Endothelial cell of umbilical vein (primary cell): Measurements from ENCODE around the gene NTSR1. TPM values are rescaled to one million over a fixed set of nuclear protein-coding genes. Genes with fewer than 3 reads are reported as not detected.

ENCODE experiments used
- BruUV-seq: library from RNA; stranded (reverse); fragments of 400-500 nt; replicated peaks from 2 replicates; lab custom pipeline; 2021; lab: Mats Ljungman, UMichigan
- CTCF ChIA-PET: fragments of 300-600, 350-600 bp; sonication (Branson Sonifier 250); formaldehyde crosslinking; loops from one replicate; lab custom pipeline; 2021; ENCODE audit warnings: antibody characterized with exemption, inconsistent platforms; lab: Charles Lee
- POLR2A ChIA-PET: fragments of 300-600, 350-600 bp; sonication (Branson Sonifier 250); formaldehyde crosslinking; loops from one replicate; lab custom pipeline; 2021; ENCODE audit warnings: antibody characterized with exemption, inconsistent platforms; lab: Charles Lee
- DNase-seq: peaks from one replicate; pipeline ENCODE4 v3.0.0-alpha.2; 2011; ENCODE audit warnings: low read depth, low spot score
- FAIRE-seq: peaks from 2 replicates; lab custom pipeline; 2011; peaks lifted over from hg19 to GRCh38; lab: Jason Lieb, UNC
- H2AFZ ChIP-seq: 2 replicates; pipeline ENCODE4 v1.6.0; 2012; ENCODE audit warnings: low read depth, low read length, control low read depth, inconsistent platforms
- H3K27ac ChIP-seq: 2 replicates; pipeline ENCODE4 v1.5.1; 2011; ENCODE audit warnings: low read depth, mild to moderate bottlenecking, control low read depth, low read length, moderate library complexity; ENCODE audit not compliant: insufficient read depth
- H3K27me3 ChIP-seq, 2 experiments: 2 replicates each; pipeline versions ENCODE4 v1.6.0 to v1.6.1; 2011; ENCODE audit warnings: low read length in 2 of 2, mixed read lengths in 1 of 2; ENCODE audit not compliant: control insufficient read depth in 2 of 2, insufficient read depth in 2 of 2
- H3K36me3 ChIP-seq, 2 experiments: 2 replicates in 1 of 2; 3 replicates in 1 of 2; pipeline ENCODE4 v1.5.1; 2011; ENCODE audit warnings: low read length in 2 of 2, mild to moderate bottlenecking in 1 of 2, moderate library complexity in 1 of 2; ENCODE audit not compliant: control insufficient read depth in 2 of 2, insufficient read depth in 2 of 2; ENCODE audit errors: extremely low read depth in 1 of 2
- H3K4me1 ChIP-seq: 3 replicates; pipeline ENCODE4 v1.5.1; 2011; ENCODE audit warnings: mild to moderate bottlenecking, low read length; ENCODE audit not compliant: control insufficient read depth, insufficient read depth; ENCODE audit errors: extremely low read depth
- H3K4me2 ChIP-seq: 2 replicates; pipeline ENCODE4 v1.6.1; 2011; ENCODE audit warnings: low read length, control low read depth, mixed read lengths; ENCODE audit not compliant: insufficient read depth
- H3K4me3 ChIP-seq, 3 experiments: fragments of 200-600 bp in 1 of 3; sonication (generic), shearing (Covaris generic) in 1 of 3; replicated peaks in 1 of 3; 2 replicates each; pipeline ENCODE4 v1.5.1; 2011 to 2016; ENCODE audit warnings: control low read depth in 3 of 3, low read length in 3 of 3, mild to moderate bottlenecking in 2 of 3, inconsistent platforms in 1 of 3, low read depth in 1 of 3, moderate library complexity in 1 of 3; ENCODE audit not compliant: insufficient read depth in 1 of 3
- H3K79me2 ChIP-seq: 2 replicates; pipeline ENCODE4 v1.6.0; 2012; ENCODE audit warnings: low read length, inconsistent platforms; ENCODE audit not compliant: control insufficient read depth, insufficient read depth
- H3K9ac ChIP-seq: replicated peaks from 2 replicates; pipeline ENCODE3; 2011; ENCODE audit warnings: low read length, control low read depth; ENCODE audit not compliant: insufficient read depth; ENCODE audit errors: extremely low read depth
- H3K9me1 ChIP-seq: replicated peaks from 3 replicates; pipeline ENCODE4 v1.6.0; 2011; ENCODE audit warnings: mild to moderate bottlenecking, low read length; ENCODE audit not compliant: control insufficient read depth, insufficient read depth; ENCODE audit errors: extremely low read depth
- H3K9me3 ChIP-seq: replicated peaks from 2 replicates; pipeline ENCODE4 v1.5.1; 2012; ENCODE audit warnings: low read length, inconsistent platforms; ENCODE audit not compliant: control insufficient read depth, insufficient read depth
- H4K20me1 ChIP-seq: replicated peaks from 2 replicates; pipeline ENCODE3; 2011; ENCODE audit warnings: mild to moderate bottlenecking, low read length; ENCODE audit not compliant: control insufficient read depth, insufficient read depth; ENCODE audit errors: extremely low read depth
- CTCF ChIP-seq, 2 donors: IDR thresholded peaks; 1 replicate in 1 of 2; 2 replicates in 1 of 2; pipeline ENCODE4 v1.5.1; 2011; ENCODE audit warnings: low read length in 2 of 2, mild to moderate bottlenecking in 2 of 2, moderate library complexity in 2 of 2, control low read depth in 1 of 2, inconsistent platforms in 1 of 2, low read depth in 1 of 2; ENCODE audit not compliant: insufficient read depth in 1 of 2; ENCODE audit errors: extremely low read depth in 1 of 2
- EZH2 ChIP-seq: IDR thresholded peaks from 2 replicates; pipeline ENCODE4 v1.6.1; 2012; ENCODE audit warnings: borderline replicate concordance, low read depth, mild to moderate bottlenecking, moderate library complexity, low read length, inconsistent platforms; ENCODE audit not compliant: severe bottlenecking
- FOS ChIP-seq: IDR thresholded peaks from 2 replicates; pipeline ENCODE4 v1.6.1; 2011; ENCODE audit warnings: mild to moderate bottlenecking, low read length, moderate library complexity, borderline replicate concordance; ENCODE audit not compliant: insufficient read depth
- GATA2 ChIP-seq: IDR thresholded peaks from 2 replicates; pipeline ENCODE4 v1.7.0; 2011; ENCODE audit warnings: low read depth, mild to moderate bottlenecking, moderate library complexity, mixed read lengths, low read length; ENCODE audit not compliant: insufficient read length, insufficient read depth
- JUN ChIP-seq: IDR thresholded peaks from 2 replicates; pipeline ENCODE4 v1.6.1; 2011; ENCODE audit warnings: borderline replicate concordance, low read depth; ENCODE audit not compliant: insufficient read length, insufficient read depth
- MAX ChIP-seq: IDR thresholded peaks from 2 replicates; pipeline ENCODE4 v1.6.1; 2011; ENCODE audit not compliant: insufficient read depth, insufficient read length
- MYC ChIP-seq: IDR thresholded peaks from one replicate; pipeline ENCODE4 v1.6.1; 2011; ENCODE audit warnings: mild to moderate bottlenecking, low read depth, low read length
- POLR2A ChIP-seq: IDR thresholded peaks from 2 replicates; pipeline ENCODE4 v1.6.1; 2012; ENCODE audit warnings: low read depth, mild to moderate bottlenecking, control low read depth, low read length
- POLR2AphosphoS5 ChIP-seq: IDR thresholded peaks from 2 replicates; pipeline ENCODE4 v1.6.1; 2012; ENCODE audit warnings: low read depth, mild to moderate bottlenecking, control low read depth, low read length, moderate library complexity; ENCODE audit not compliant: insufficient read depth
- dilution Hi-C: fragments of 300-500 bp; cut with MboI; formaldehyde crosslinking; loops from one replicate; pipeline ENCODE4 v1.15.0; 2019; ENCODE audit warnings: low sequenced_read_pairs; ENCODE audit not compliant: extremely low pct_ligation_motif_present
- intact Hi-C: fragments of 100-400 bp; cut with micrococcal nuclease; formaldehyde crosslinking; loops from one replicate; pipeline ENCODE4 v1.10.0; 2022
- polyA plus RNA-seq, 4 experiments: library from polyadenylated mRNA; depleted of rRNA in 3 of 4; stranded (reverse) in 3 of 4; unstranded in 1 of 4; fragments of >200 nt; gene quantifications; 2 replicates each; pipeline versions ENCODE4 v1.2.1 to v1.2.3, GENCODE V29; 2011 to 2012; ENCODE audit warnings: missing spikeins in 1 of 4
- total RNA-seq: library from RNA; stranded (reverse); gene quantifications from 2 replicates; pipeline ENCODE4 v1.2.3, GENCODE V29; 2021

The NTSR1 gene
- total and polyA plus RNA-seq, 2 donors (not counting 3 experiments of a cell fraction or from before 2014, with no cell fraction given), result 0.14 to 2.1 TPM

GRCh38 chr20:62700261-62700930, 8.2 kb upstream of the NTSR1 start:
- H3K4me1 ChIP-seq, result peaks cover 26% of the 10 kb centered on the region
- CTCF ChIA-PET, result interaction anchor here (1.0 kb wide), 1 partner anchor 12 kb away, joined by 3 read pairs; no protein-coding TSS in a partner anchor
- no peaks in the 10 kb centered on the region for H3K36me3 ChIP-seq
- H3K79me2 ChIP-seq, result no peaks in the 10 kb centered on the region
- H3K9me1 ChIP-seq, result no peaks in the 10 kb centered on the region
- BruUV-seq, result no TSS peak
- no peak overlapping the region for H2AFZ ChIP-seq
- H3K9ac ChIP-seq, result no peak overlapping the region
- no peak overlapping the region for H3K4me3 ChIP-seq
- H3K9me3 ChIP-seq, result no peaks in the 10 kb centered on the region
- no peak for FAIRE-seq
- intact Hi-C loops, result no loop called here
- no peak overlapping the region for H3K4me2 ChIP-seq
- POLR2A ChIA-PET, result no interaction called here
- H3K27ac ChIP-seq, result no peak overlapping the region
- H3K27me3 ChIP-seq, result no peaks in the 10 kb centered on the region
- no peak for DNase-seq
- no peaks in the 10 kb centered on the region for H4K20me1 ChIP-seq
- dilution Hi-C loops, result no loop called here
- TF ChIP-seq CTCF (IDR thresholded peaks at IDR 0.05; ENCODE audit: extremely low read depth in 1 of 2, insufficient read depth in 1 of 2, low read depth in 1 of 2, low read length in 2 of 2) (no peak), FOS (no peak), POLR2AphosphoS5 (no peak), POLR2A (no peak), MYC (no peak), EZH2 (no peak), GATA2 (no peak), JUN (no peak), MAX (no peak)
